ENCODE results near the gene P2RX6. TPM values are rescaled to one million over a fixed set of nuclear protein-coding genes. Genes with fewer than 3 reads are reported as not detected.

Gene P2RX6
- total RNA-seq, 1 experiment from 2014 or later: 0.46 TPM

DNA sequence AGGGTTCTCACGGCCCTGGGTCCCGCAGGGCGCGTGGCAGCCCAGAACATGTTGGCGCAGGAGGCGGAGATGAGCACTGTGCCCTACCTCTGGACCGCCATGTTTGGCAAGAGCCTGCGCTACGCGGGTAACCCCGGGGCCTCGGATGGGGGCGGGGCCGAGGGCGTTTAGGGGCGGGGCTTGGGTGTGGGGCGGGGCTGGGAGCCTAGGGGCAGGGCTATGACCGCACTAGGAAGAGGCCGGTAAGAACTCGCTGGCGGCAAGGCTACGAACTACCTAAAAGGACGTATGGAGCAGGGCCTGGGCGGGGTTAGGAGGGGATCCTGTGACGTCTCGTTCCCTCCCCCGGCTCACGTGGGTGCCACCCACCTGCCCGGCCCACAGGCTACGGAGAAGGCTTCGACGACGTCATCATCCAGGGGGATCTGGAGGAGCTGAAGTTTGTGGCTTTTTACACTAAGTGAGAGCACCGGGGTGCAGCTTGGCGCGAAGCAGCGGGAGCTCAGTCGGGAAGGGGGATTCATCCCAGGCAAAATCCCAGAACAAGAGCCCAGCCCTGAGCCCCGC lies 35.6 kb upstream of the P2RX6 start:
- BruUV-seq (replicated peaks): no TSS peak
- no peak for DNase-seq (ENCODE audit: low read depth, low spot score)

DNA sequence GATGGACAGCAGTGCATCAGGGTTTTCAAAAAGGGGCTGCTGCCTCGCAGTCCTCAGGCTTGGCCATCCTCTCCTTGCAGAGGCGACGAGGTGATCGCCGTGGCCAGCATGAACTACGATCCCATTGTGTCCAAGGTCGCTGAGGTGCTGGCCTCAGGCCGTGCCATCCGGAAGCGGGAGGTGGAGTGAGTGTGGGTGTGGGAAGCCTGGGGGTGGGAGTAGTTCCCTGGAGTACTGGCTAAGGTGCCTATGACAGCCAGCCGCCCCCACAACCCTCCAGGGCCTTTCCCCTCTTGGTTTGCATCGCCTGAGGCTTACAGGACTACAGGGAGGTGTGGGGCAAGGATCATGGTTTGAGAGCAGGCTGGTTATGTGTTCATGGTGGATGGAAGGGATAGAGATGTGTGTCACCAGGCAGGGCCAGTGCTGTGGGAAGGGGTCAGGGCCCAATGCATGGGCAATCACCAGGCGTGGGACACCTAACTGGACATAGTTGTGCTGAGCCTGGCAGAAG lies 35.0 kb upstream of the P2RX6 start:
- Histone ChIP-seq H3K9me3 (ENCODE audit: control insufficient read depth, insufficient read depth, low read depth, low read length) (no peaks in the 10 kb centered on the region), H3K27ac (ENCODE audit: low read length) (no peak overlapping the region), H3K4me1 (ENCODE audit: control insufficient read depth, insufficient read depth, low read length) (0 out of 2 replicates have a peak, but pooled peaks cover 3% of the 10 kb centered on the region), H3K4me3 (ENCODE audit: low read depth in 2 of 2, low read length in 2 of 2) (no peak overlapping the region), H3K27me3 (ENCODE audit: control insufficient read depth, insufficient read depth, low read length) (no peaks in the 10 kb centered on the region), H3K36me3 (ENCODE audit: control insufficient read depth, insufficient read depth, low read length) (no peaks in the 10 kb centered on the region; the same call in 1 of the 2 replicates)
- BruUV-seq (replicated peaks): no TSS peak
- intact Hi-C loops (cut with micrococcal nuclease; ENCODE audit: unreplicated experiment) (no loop called here), in situ Hi-C loops (cut with HindIII; ENCODE audit: low pct_unique_long_range_greater_than_20kb, low sequenced_read_pairs) (no loop called here)
- no peak for ATAC-seq
- TF ChIP-seq POLR2AphosphoS5 (IDR thresholded peaks at IDR 0.05; ENCODE audit: low read depth, low read length) (no peak), TCF7L2 (IDR thresholded peaks at IDR 0.05; ENCODE audit: low read depth, low read length) (no peak), SIN3A (IDR thresholded peaks at IDR 0.05; ENCODE audit: borderline replicate concordance, insufficient read depth, low read depth, low read length) (no peak)
- TF ChIP-seq, protein P1, sequence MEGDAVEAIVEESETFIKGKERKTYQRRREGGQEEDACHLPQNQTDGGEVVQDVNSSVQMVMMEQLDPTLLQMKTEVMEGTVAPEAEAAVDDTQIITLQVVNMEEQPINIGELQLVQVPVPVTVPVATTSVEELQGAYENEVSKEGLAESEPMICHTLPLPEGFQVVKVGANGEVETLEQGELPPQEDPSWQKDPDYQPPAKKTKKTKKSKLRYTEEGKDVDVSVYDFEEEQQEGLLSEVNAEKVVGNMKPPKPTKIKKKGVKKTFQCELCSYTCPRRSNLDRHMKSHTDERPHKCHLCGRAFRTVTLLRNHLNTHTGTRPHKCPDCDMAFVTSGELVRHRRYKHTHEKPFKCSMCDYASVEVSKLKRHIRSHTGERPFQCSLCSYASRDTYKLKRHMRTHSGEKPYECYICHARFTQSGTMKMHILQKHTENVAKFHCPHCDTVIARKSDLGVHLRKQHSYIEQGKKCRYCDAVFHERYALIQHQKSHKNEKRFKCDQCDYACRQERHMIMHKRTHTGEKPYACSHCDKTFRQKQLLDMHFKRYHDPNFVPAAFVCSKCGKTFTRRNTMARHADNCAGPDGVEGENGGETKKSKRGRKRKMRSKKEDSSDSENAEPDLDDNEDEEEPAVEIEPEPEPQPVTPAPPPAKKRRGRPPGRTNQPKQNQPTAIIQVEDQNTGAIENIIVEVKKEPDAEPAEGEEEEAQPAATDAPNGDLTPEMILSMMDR (IDR thresholded peaks at IDR 0.05): no peak
- TF ChIP-seq, protein P2, sequence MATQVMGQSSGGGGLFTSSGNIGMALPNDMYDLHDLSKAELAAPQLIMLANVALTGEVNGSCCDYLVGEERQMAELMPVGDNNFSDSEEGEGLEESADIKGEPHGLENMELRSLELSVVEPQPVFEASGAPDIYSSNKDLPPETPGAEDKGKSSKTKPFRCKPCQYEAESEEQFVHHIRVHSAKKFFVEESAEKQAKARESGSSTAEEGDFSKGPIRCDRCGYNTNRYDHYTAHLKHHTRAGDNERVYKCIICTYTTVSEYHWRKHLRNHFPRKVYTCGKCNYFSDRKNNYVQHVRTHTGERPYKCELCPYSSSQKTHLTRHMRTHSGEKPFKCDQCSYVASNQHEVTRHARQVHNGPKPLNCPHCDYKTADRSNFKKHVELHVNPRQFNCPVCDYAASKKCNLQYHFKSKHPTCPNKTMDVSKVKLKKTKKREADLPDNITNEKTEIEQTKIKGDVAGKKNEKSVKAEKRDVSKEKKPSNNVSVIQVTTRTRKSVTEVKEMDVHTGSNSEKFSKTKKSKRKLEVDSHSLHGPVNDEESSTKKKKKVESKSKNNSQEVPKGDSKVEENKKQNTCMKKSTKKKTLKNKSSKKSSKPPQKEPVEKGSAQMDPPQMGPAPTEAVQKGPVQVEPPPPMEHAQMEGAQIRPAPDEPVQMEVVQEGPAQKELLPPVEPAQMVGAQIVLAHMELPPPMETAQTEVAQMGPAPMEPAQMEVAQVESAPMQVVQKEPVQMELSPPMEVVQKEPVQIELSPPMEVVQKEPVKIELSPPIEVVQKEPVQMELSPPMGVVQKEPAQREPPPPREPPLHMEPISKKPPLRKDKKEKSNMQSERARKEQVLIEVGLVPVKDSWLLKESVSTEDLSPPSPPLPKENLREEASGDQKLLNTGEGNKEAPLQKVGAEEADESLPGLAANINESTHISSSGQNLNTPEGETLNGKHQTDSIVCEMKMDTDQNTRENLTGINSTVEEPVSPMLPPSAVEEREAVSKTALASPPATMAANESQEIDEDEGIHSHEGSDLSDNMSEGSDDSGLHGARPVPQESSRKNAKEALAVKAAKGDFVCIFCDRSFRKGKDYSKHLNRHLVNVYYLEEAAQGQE (IDR thresholded peaks at IDR 0.05; ENCODE audit: insufficient read depth in 1 of 2, low read depth in 2 of 2, low read length in 1 of 2): no peak
- CTCF ChIA-PET: no interaction called here
- no peak for DNase-seq (ENCODE audit: low read depth, low spot score)
- POLR2A ChIA-PET: no interaction called here

More for the DNA sequence above, 35.6 kb upstream of the P2RX6 start:
- in situ Hi-C loops (cut with HindIII; ENCODE audit: low pct_unique_long_range_greater_than_20kb, low sequenced_read_pairs) (no loop called here), intact Hi-C loops (cut with micrococcal nuclease; ENCODE audit: unreplicated experiment) (no loop called here)
- Histone ChIP-seq H3K9me3 (ENCODE audit: control insufficient read depth, insufficient read depth, low read depth, low read length) (no peaks in the 10 kb centered on the region), H3K4me3 (ENCODE audit: low read depth in 2 of 2, low read length in 2 of 2) (no peak overlapping the region), H3K27me3 (ENCODE audit: control insufficient read depth, insufficient read depth, low read length) (no peaks in the 10 kb centered on the region), H3K36me3 (ENCODE audit: control insufficient read depth, insufficient read depth, low read length) (no peaks in the 10 kb centered on the region; the same call in 1 of the 2 replicates), H3K27ac (ENCODE audit: low read length) (no peak overlapping the region), H3K4me1 (ENCODE audit: control insufficient read depth, insufficient read depth, low read length) (0 out of 2 replicates have a peak, but pooled peaks cover 3% of the 10 kb centered on the region)
- no peak for ATAC-seq
- CTCF ChIA-PET: no interaction called here
- no peak for TF ChIP-seq SIN3A (IDR thresholded peaks at IDR 0.05; ENCODE audit: borderline replicate concordance, insufficient read depth, low read depth, low read length)
- TF ChIP-seq, protein P2 (IDR thresholded peaks at IDR 0.05; ENCODE audit: insufficient read depth in 1 of 2, low read depth in 2 of 2, low read length in 1 of 2): no peak
- TF ChIP-seq, protein P1 (IDR thresholded peaks at IDR 0.05): no peak
- TF ChIP-seq POLR2AphosphoS5 (IDR thresholded peaks at IDR 0.05; ENCODE audit: low read depth, low read length): no peak
- no peak for TF ChIP-seq TCF7L2 (IDR thresholded peaks at IDR 0.05; ENCODE audit: low read depth, low read length)
- POLR2A ChIA-PET: no interaction called here

Measured in Panc1 (cell line).